NCI-H526 treated with DMSO at 0.1 percent for 48 hours (cell line): Measurements from ENCODE around the gene MPP1.
"Not testable (repeated sequence)": the region's sequence is repeated elsewhere in the genome, so short reads cannot be mapped to it uniquely, and the experiment has no call there.

Experiments used
- DNase-seq: peaks from one replicate; lab custom pipeline; 2025; lab: John Stamatoyannopoulos, UW

The MPP1 gene

GRCh38 chrX:154804957-154805695 lies at the start of gene MPP1:
TSS of gene MPP1 (minus strand) at chrX:154805485. CDS start at chrX:154805373, 112 bp downstream.
- DNase-seq: peak; percentile 84

- DNase-seq: no peak
Measured at GRCh38 chrX:154850957-154851611, 45.8 kb upstream of the MPP1 start.

GRCh38 chrX:154840856-154841255 lies 35.6 kb upstream of the MPP1 start:
- DNase-seq: peak; percentile 59

GRCh38 chrX:154836163-154836562 lies 30.9 kb upstream of the MPP1 start:
- DNase-seq: no peak

GRCh38 chrX:154834562-154834961 lies 29.3 kb upstream of the MPP1 start, which contains the start of gene SMIM9:
TSS of gene SMIM9 (minus strand) at chrX:154834662. CDS start at chrX:154830856, 3,806 bp downstream.
- no peak for DNase-seq

GRCh38 chrX:154833746-154834274 lies 28.5 kb upstream of the MPP1 start:
- DNase-seq: no peak

- no peak for DNase-seq
Measured at GRCh38 chrX:154829926-154830442, 24.7 kb upstream of the MPP1 start.

- DNase-seq: no peak
Measured at GRCh38 chrX:154829134-154829533, 23.8 kb upstream of the MPP1 start.

GRCh38 chrX:154828016-154828408 lies 22.7 kb upstream of the MPP1 start:
- no peak for DNase-seq

GRCh38 chrX:154827194-154828015 lies 22.1 kb upstream of the MPP1 start:
- DNase-seq: peak; percentile 78

- not testable (repeated sequence) for DNase-seq
Measured at GRCh38 chrX:154825586-154825985, 20.3 kb upstream of the MPP1 start.

GRCh38 chrX:154824638-154825037 lies 19.4 kb upstream of the MPP1 start:
- DNase-seq: no peak

- DNase-seq: no peak
Measured at GRCh38 chrX:154822029-154822428, 16.7 kb upstream of the MPP1 start.

GRCh38 chrX:154821523-154821922 lies 16.2 kb upstream of the MPP1 start:
- no peak for DNase-seq

GRCh38 chrX:154819771-154820341 lies 14.6 kb upstream of the MPP1 start:
- peak; percentile 94 for DNase-seq

GRCh38 chrX:154818916-154819770 lies 13.9 kb upstream of the MPP1 start:
- peak; percentile 87 for DNase-seq

GRCh38 chrX:154817048-154817618 lies 11.8 kb upstream of the MPP1 start:
- not testable (repeated sequence) for DNase-seq

GRCh38 chrX:154816326-154816898 lies 11.1 kb upstream of the MPP1 start:
- DNase-seq: not testable (repeated sequence)

- DNase-seq: no peak
Measured at GRCh38 chrX:154815274-154815818, 10.1 kb upstream of the MPP1 start.

- DNase-seq: no peak
Measured at GRCh38 chrX:154813801-154814200, 8.5 kb upstream of the MPP1 start.
